GM23338 (cell line): ENCODE measurements around the gene HTT. TPM values are rescaled to one million over a fixed set of nuclear protein-coding genes. Genes with fewer than 3 reads are reported as not detected.

Experiments used
- ATAC-seq: fragments of 200-7000 bp; cut with Tn5 transposase; 3 replicates; pipeline ENCODE4 v1.9.1; 2020
- DNase-seq: peaks from one replicate; pipeline ENCODE4 v3.0.0-alpha.2; 2015; ENCODE audit warnings: low spot score
- H2AFZ ChIP-seq: fragments of 200-600 bp; sonication (generic); 2 replicates; pipeline ENCODE4 v1.8.0; 2016; ENCODE audit warnings: antibody characterized with exemption, mild to moderate bottlenecking, moderate library complexity
- H3F3A ChIP-seq: fragments of 200-600 bp; sonication (generic); replicated peaks from 2 replicates; pipeline ENCODE4 v1.8.0; 2017; ENCODE audit warnings: antibody characterized with exemption, mixed run types, low read depth
- H3K27ac ChIP-seq: fragments of 200-600 bp; sonication (generic); 2 replicates; pipeline ENCODE4 v1.6.1; 2016; ENCODE audit warnings: low read depth
- H3K27me3 ChIP-seq: fragments of 200-600 bp; sonication (generic); 2 replicates; pipeline ENCODE4 v1.8.0; 2016; ENCODE audit warnings: mild to moderate bottlenecking, mixed run types, moderate library complexity; ENCODE audit not compliant: insufficient read depth
- H3K36me3 ChIP-seq: fragments of 200-600 bp; sonication (generic); 2 replicates; pipeline ENCODE4 v1.8.0; 2016; ENCODE audit warnings: mild to moderate bottlenecking; ENCODE audit not compliant: insufficient read depth
- H3K4me1 ChIP-seq: fragments of 200-600 bp; sonication (generic); 2 replicates; pipeline ENCODE4 v1.8.0; 2016; ENCODE audit warnings: mild to moderate bottlenecking, moderate library complexity; ENCODE audit not compliant: insufficient read depth
- H3K4me2 ChIP-seq: fragments of 200-600 bp; sonication (generic); 2 replicates; pipeline ENCODE4 v1.7.1; 2017; ENCODE audit warnings: mixed run types
- H3K4me3 ChIP-seq: fragments of 200-600 bp; sonication (generic); 2 replicates; pipeline ENCODE4 v1.6.1; 2016; ENCODE audit warnings: mixed run types
- H3K79me2 ChIP-seq: fragments of 200-600 bp; sonication (generic); replicated peaks from 2 replicates; pipeline ENCODE4 v1.8.0; 2017; ENCODE audit warnings: mild to moderate bottlenecking; ENCODE audit not compliant: insufficient read depth
- H3K9me2 ChIP-seq: fragments of 200-600 bp; sonication (generic); 2 replicates; pipeline ENCODE4 v1.8.0; 2017; ENCODE audit not compliant: insufficient read depth
- H4K20me1 ChIP-seq: fragments of 200-600 bp; sonication (generic); replicated peaks from 2 replicates; pipeline ENCODE4 v1.8.0; 2017; ENCODE audit warnings: mild to moderate bottlenecking; ENCODE audit not compliant: insufficient read depth
- H3K27ac Mint-ChIP-seq: 2 replicates; pipeline ENCODE4 v1.8.0; 2020; ENCODE audit warnings: inconsistent platforms, mild to moderate bottlenecking, moderate library complexity, mixed read lengths
- H3K27me3 Mint-ChIP-seq: 3 replicates; pipeline ENCODE4 v1.8.0; 2022; ENCODE audit warnings: low read depth, mild to moderate bottlenecking, moderate library complexity, mixed read lengths, inconsistent platforms; ENCODE audit not compliant: insufficient read depth, poor library complexity
- H3K36me3 Mint-ChIP-seq: 3 replicates; pipeline ENCODE4 v1.8.0; 2021; ENCODE audit warnings: low read depth, mild to moderate bottlenecking, inconsistent platforms, moderate library complexity, mixed read lengths
- H3K4me1 Mint-ChIP-seq: 3 replicates; pipeline ENCODE4 v1.8.0; 2020; ENCODE audit warnings: mild to moderate bottlenecking, inconsistent platforms, mixed read lengths
- H3K4me3 Mint-ChIP-seq: 3 replicates; pipeline ENCODE4 v1.8.0; 2021; ENCODE audit warnings: moderate library complexity, mild to moderate bottlenecking, inconsistent platforms, mixed read lengths
- H3K9me3 Mint-ChIP-seq: 3 replicates; pipeline ENCODE4 v1.8.0; 2020; ENCODE audit warnings: moderate library complexity, mild to moderate bottlenecking, inconsistent platforms, mixed read lengths
- CREB1 ChIP-seq: fragments of 250-450 bp; sonication (Bioruptor Pico); IDR thresholded peaks from 2 replicates; pipeline ENCODE4 v1.5.0; 2020; ENCODE audit warnings: low read depth, mild to moderate bottlenecking, moderate library complexity
- EZH2 ChIP-seq: fragments of 200-600 bp; sonication (generic); IDR thresholded peaks from one replicate; pipeline ENCODE4 v1.8.0; 2017; ENCODE audit warnings: antibody characterized with exemption, mild to moderate bottlenecking, low read depth; ENCODE audit not compliant: unreplicated experiment
- EZH2phosphoT487 ChIP-seq: fragments of 200-600 bp; sonication (generic); IDR thresholded peaks from one replicate; pipeline ENCODE4 v1.8.1; 2018; ENCODE audit warnings: antibody characterized with exemption; ENCODE audit not compliant: unreplicated experiment
- JUNB ChIP-seq: IDR thresholded peaks from one replicate; pipeline ENCODE4 v1.6.1; 2016; ENCODE audit warnings: antibody characterized with exemption; ENCODE audit not compliant: unreplicated experiment
- NANOG ChIP-seq: IDR thresholded peaks from 2 replicates; pipeline ENCODE4 v1.6.1; 2016; ENCODE audit warnings: antibody characterized with exemption, borderline replicate concordance
- POLR2AphosphoS5 ChIP-seq: IDR thresholded peaks from 2 replicates; pipeline ENCODE4 v1.6.1; 2016; ENCODE audit warnings: antibody characterized with exemption, low read depth
- STAT1 ChIP-seq: IDR thresholded peaks from one replicate; pipeline ENCODE4 v1.6.1; 2016; ENCODE audit warnings: antibody characterized with exemption; ENCODE audit not compliant: unreplicated experiment
- ZNF114 ChIP-seq: fragments of 250-450 bp; sonication (Bioruptor Pico); IDR thresholded peaks from 2 replicates; pipeline ENCODE4 v1.5.0; 2020; ENCODE audit warnings: mild to moderate bottlenecking, moderate library complexity
- ZNF331 ChIP-seq: fragments of 250-450 bp; sonication (Bioruptor Pico); IDR thresholded peaks from 2 replicates; pipeline ENCODE4 v1.5.0; 2020; ENCODE audit warnings: low read depth, mild to moderate bottlenecking, moderate library complexity
- ZNF462 ChIP-seq: fragments of 250-450 bp; sonication (Bioruptor Pico); IDR thresholded peaks from 2 replicates; pipeline ENCODE4 v1.5.0; 2020; ENCODE audit warnings: mild to moderate bottlenecking, moderate library complexity
- polyA plus RNA-seq: library from polyadenylated mRNA; unstranded; fragments of >200 nt; fragmentation: Nextera tagmentation; extraction: Ambion mirVana; gene quantifications from 2 replicates; pipeline ENCODE4 v1.2.1, GENCODE V29; 2016
- total RNA-seq: library from RNA; depleted of rRNA; stranded (reverse); fragments of >200 nt; shearing (Covaris generic); gene quantifications from 2 replicates; pipeline ENCODE4 v1.2.3, GENCODE V29; 2014
- TF ChIP-seq, protein P1 (sequence below), 2 experiments: fragments of 200-600 bp in 1 of 2; sonication (generic) in 1 of 2; conservative IDR thresholded peaks; 2 replicates each; pipeline versions ENCODE4 v1.5.1 to v1.6.1; 2016 to 2017; ENCODE audit warnings: antibody characterized with exemption in 2 of 2, low read depth in 2 of 2, mild to moderate bottlenecking in 2 of 2, moderate library complexity in 1 of 2
- TF ChIP-seq, protein P2 (sequence below): IDR thresholded peaks from 2 replicates; pipeline ENCODE4 v1.6.1; 2016; ENCODE audit warnings: antibody characterized with exemption
- TF ChIP-seq, protein P3 (sequence below): IDR thresholded peaks from one replicate; pipeline ENCODE4 v1.6.1; 2018; ENCODE audit warnings: antibody characterized with exemption; ENCODE audit not compliant: unreplicated experiment

The HTT gene
- total and polyA plus RNA-seq, 2 experiments from 2014 or later: 26.6 to 67.7 TPM

GRCh38 chr4:3291411-3291968, 217.0 kb downstream of the HTT start:
- Histone ChIP-seq H2AFZ (peak overlapping the region; percentile 99), H3K4me3 (peak overlapping the region; percentile 63), H3K79me2 (peaks cover 2% of the 10 kb centered on the region; the same call in 1 of the 2 replicates), H3K27me3 (peaks cover 15% of the 10 kb centered on the region), H3K27ac (no peak overlapping the region), H4K20me1 (no peaks in the 10 kb centered on the region), H3K9me2 (no peaks in the 10 kb centered on the region), H3K36me3 (no peaks in the 10 kb centered on the region), H3K4me1 (peaks cover 8% of the 10 kb centered on the region), H3K4me2 (peak overlapping the region; percentile 90), H3F3A (peaks cover 5% of the 10 kb centered on the region; the same call in 1 of the 2 replicates)
- H3K4me3 Mint-ChIP-seq: peak overlapping the region; percentile 82
- TF ChIP-seq ZNF114 (CRISPR knock-in tag): no peak
- no peak for TF ChIP-seq STAT1
- TF ChIP-seq, protein P1, sequence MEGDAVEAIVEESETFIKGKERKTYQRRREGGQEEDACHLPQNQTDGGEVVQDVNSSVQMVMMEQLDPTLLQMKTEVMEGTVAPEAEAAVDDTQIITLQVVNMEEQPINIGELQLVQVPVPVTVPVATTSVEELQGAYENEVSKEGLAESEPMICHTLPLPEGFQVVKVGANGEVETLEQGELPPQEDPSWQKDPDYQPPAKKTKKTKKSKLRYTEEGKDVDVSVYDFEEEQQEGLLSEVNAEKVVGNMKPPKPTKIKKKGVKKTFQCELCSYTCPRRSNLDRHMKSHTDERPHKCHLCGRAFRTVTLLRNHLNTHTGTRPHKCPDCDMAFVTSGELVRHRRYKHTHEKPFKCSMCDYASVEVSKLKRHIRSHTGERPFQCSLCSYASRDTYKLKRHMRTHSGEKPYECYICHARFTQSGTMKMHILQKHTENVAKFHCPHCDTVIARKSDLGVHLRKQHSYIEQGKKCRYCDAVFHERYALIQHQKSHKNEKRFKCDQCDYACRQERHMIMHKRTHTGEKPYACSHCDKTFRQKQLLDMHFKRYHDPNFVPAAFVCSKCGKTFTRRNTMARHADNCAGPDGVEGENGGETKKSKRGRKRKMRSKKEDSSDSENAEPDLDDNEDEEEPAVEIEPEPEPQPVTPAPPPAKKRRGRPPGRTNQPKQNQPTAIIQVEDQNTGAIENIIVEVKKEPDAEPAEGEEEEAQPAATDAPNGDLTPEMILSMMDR (conservative IDR thresholded peaks at IDR 0.05; ENCODE audit: low read depth in 2 of 2): no peak
- TF ChIP-seq JUNB: no peak
- TF ChIP-seq EZH2: no peak
- TF ChIP-seq, protein P2, sequence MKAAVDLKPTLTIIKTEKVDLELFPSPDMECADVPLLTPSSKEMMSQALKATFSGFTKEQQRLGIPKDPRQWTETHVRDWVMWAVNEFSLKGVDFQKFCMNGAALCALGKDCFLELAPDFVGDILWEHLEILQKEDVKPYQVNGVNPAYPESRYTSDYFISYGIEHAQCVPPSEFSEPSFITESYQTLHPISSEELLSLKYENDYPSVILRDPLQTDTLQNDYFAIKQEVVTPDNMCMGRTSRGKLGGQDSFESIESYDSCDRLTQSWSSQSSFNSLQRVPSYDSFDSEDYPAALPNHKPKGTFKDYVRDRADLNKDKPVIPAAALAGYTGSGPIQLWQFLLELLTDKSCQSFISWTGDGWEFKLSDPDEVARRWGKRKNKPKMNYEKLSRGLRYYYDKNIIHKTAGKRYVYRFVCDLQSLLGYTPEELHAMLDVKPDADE: no peak
- no peak for TF ChIP-seq ZNF331 (CRISPR knock-in tag)
- TF ChIP-seq NANOG: no peak
- TF ChIP-seq EZH2phosphoT487: no peak
- TF ChIP-seq ZNF462 (CRISPR knock-in tag): no peak
- TF ChIP-seq, protein P3, sequence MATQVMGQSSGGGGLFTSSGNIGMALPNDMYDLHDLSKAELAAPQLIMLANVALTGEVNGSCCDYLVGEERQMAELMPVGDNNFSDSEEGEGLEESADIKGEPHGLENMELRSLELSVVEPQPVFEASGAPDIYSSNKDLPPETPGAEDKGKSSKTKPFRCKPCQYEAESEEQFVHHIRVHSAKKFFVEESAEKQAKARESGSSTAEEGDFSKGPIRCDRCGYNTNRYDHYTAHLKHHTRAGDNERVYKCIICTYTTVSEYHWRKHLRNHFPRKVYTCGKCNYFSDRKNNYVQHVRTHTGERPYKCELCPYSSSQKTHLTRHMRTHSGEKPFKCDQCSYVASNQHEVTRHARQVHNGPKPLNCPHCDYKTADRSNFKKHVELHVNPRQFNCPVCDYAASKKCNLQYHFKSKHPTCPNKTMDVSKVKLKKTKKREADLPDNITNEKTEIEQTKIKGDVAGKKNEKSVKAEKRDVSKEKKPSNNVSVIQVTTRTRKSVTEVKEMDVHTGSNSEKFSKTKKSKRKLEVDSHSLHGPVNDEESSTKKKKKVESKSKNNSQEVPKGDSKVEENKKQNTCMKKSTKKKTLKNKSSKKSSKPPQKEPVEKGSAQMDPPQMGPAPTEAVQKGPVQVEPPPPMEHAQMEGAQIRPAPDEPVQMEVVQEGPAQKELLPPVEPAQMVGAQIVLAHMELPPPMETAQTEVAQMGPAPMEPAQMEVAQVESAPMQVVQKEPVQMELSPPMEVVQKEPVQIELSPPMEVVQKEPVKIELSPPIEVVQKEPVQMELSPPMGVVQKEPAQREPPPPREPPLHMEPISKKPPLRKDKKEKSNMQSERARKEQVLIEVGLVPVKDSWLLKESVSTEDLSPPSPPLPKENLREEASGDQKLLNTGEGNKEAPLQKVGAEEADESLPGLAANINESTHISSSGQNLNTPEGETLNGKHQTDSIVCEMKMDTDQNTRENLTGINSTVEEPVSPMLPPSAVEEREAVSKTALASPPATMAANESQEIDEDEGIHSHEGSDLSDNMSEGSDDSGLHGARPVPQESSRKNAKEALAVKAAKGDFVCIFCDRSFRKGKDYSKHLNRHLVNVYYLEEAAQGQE: no peak
- no peak for TF ChIP-seq CREB1 (CRISPR knock-in tag)
- TF ChIP-seq POLR2AphosphoS5: no peak
- H3K4me1 Mint-ChIP-seq: peaks cover 18% of the 10 kb centered on the region
- H3K27me3 Mint-ChIP-seq: peaks cover 36% of the 10 kb centered on the region
- H3K9me3 Mint-ChIP-seq: no peaks in the 10 kb centered on the region
- ATAC-seq: peak; percentile 26
- no peak overlapping the region for H3K27ac Mint-ChIP-seq
- no peaks in the 10 kb centered on the region; the same call in 2 of the 3 replicates for H3K36me3 Mint-ChIP-seq
- peak; percentile 70 for DNase-seq
